GM19395 (cell line): ENCODE results near the gene CARD14.
A peak's percentile ranks its signal among the peaks of the same experiment; 100 is the strongest.

ENCODE experiments used
- ATAC-seq: cut with Tn5 transposase; IDR thresholded peaks from one replicate; pipeline ENCODE4 v1.9.1; 2021; ENCODE audit warnings: mild to moderate bottlenecking, moderate library complexity; ENCODE audit not compliant: unreplicated experiment

The CARD14 gene

GRCh38 chr17:80169784-80170500, at the start of gene CARD14:
Gene CARD14 (plus strand): TSS chr17:80170030. CDS start chr17:80181439, 11,409 bp downstream.
- ATAC-seq: no peak

DNA sequence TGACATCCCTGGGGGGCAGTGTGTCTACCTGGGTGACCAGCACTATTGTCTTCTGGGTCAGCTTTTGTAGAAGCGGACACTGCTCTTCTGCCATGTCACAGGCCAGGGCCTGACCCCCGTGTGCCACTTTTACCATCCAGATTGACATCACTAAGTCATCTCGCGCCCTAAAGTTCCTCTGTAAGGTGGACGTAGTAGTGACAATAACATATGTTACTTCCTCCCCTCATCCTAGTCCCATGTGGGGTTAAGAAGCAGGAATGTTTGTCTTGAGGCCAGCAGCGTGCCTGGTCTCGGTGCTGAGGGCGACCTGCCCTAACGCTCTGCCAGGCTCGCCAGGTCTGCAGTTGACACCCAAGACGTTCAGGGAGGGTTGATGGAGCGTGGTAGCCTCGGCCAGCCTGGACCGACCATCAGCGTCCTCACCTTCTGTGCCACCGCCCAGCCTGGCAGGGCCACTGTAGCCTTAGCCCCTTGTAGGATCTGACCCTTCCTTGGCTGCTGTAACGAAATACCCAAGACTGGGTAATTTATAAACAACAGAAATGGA, 47.7 kb upstream of the CARD14 start:
- no peak for ATAC-seq

DNA sequence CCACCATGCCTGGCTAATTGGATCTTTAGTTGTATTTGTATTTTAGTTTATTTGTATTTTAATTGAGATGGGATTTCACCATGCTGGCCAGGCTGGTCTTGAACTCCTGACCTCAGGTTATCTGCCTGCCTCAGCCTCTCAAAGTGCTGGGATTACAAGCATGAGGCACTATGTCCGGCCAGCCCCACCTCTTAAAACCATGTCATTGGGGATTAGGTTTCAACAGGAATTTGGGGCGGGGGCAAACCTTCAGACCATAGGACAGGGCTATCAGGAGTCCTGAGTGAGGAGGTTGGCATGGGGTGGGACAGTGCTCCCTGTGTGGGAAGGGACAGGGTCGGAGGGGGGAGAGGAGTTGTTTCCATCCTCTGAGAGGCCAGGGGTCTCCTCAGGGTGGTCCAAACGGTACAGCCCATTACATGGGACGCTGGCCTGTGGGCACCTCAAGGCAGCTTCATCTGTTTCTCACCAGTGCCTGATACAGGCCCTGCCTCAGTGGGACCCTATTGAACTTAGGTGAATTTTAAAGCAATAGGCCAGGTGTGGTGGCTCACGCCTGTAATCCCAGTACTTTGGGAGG, 46.8 kb upstream of the CARD14 start:
- ATAC-seq: no peak

GRCh38 chr17:80123791-80124190, 46.0 kb upstream of the CARD14 start:
- ATAC-seq: no peak

DNA sequence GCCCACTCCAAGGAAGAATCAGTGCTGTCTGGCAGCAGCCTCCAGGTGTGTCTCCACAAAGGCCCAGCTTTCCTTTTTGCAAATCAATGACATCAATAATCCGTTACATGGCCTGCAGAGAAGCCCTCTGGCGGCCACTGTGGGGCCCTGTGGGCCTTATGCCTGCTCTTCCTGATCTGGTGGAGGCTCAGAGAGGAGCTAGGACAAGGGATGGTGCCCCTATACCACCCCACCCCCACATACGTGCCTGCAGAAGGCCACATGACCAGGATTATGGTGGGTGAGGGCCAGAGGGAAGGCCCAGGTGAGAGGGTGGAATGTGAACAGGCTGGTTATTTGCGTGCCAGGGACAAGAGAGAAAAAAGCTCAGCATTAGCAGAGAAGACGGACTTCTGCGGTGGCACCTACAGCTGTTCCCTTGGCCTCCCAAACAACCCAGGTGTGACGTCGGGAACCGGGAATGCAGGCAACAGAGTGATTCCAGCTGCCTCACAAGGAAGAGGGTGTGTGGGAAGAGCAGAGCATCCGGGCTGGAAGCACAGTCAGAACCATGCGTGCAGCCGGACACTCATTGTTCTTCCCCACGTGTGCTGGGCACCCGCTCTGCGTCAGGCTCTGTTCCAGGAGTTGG, 45.4 kb upstream of the CARD14 start:
- ATAC-seq: no peak

- ATAC-seq: no peak
These were observed 44.0 kb upstream of the CARD14 start for GRCh38 chr17:80125656-80126448.

GRCh38 chr17:80126449-80126715, 43.4 kb upstream of the CARD14 start:
- ATAC-seq: no peak

GRCh38 chr17:80129006-80129565, 40.7 kb upstream of the CARD14 start:
- no peak for ATAC-seq

GRCh38 chr17:80130992-80131391, 38.8 kb upstream of the CARD14 start:
- no peak for ATAC-seq

- ATAC-seq: no peak
These were observed 36.8 kb upstream of the CARD14 start for GRCh38 chr17:80132906-80133625.

- no peak for ATAC-seq
These were observed 36.2 kb upstream of the CARD14 start for GRCh38 chr17:80133626-80133970.

DNA sequence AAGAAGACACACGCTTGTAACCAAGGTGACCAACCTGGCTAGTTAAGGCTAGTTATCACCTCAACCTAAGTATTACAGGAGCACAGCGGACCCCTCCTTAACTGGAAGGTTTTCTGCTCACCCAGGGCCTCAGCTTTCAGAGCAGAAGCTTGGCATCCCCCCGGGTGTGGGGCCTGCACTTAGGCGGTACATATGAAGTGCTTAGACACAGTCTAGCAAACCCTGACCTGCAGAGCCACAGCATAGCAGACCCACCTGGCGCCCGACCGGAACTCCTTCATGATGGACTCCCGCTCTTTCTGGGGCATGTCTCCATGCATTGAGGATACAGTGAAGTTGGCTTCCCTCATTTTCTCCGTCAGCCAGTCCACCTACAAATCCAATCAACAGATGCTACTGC, 32.7 kb upstream of the CARD14 start:
- ATAC-seq: no peak

- no peak for ATAC-seq
These were observed 30.9 kb upstream of the CARD14 start for GRCh38 chr17:80138856-80139426.

- ATAC-seq: no peak
These were observed 28.2 kb upstream of the CARD14 start for GRCh38 chr17:80141463-80142165.

DNA sequence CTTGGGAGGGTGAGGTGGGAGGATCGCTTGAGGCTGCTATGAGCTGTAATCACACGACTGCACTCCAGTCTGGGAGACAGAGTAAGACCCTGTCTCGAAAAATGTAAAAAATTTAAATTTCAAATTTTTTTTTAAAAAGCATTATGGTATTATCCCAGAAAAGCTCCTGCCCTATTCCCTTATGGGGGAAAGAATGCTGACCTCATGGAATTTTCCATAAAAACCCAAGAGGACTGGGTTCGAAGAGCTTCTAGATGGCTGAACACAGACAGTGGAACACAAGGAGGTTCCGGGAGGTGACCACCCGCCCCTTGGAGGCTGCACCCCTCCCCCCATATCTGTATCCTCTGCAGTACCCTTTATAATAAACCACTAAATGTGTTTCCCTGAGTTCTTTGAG, 26.9 kb upstream of the CARD14 start:
- no peak for ATAC-seq

- no peak for ATAC-seq
These were observed 24.5 kb upstream of the CARD14 start for GRCh38 chr17:80145076-80146075.

- ATAC-seq: peak; percentile 11
These were observed 23.5 kb upstream of the CARD14 start for GRCh38 chr17:80146121-80147034.
